Measurements from ENCODE around the gene CEP19. TPM values are rescaled to one million over a fixed set of nuclear protein-coding genes. Genes with fewer than 3 reads are reported as not detected.
A peak's percentile ranks its signal among the peaks of the same experiment; 100 is the strongest.

CEP19 gene
- polyA plus RNA-seq, 2 donors: 0.47 to 0.82 TPM

- Histone ChIP-seq H3K4me1 (ENCODE audit: control insufficient read depth in 2 of 2, insufficient read depth in 2 of 2, low read length in 1 of 2) (no peaks in the 10 kb centered on the region), H3K4me3 (ENCODE audit: low read depth in 1 of 2, low read length in 2 of 2) (no peak overlapping the region), H3K36me3 (ENCODE audit: control insufficient read depth in 2 of 2, insufficient read depth in 2 of 2, low read length in 1 of 2) (no peaks in the 10 kb centered on the region), H3K27me3 (ENCODE audit: control insufficient read depth in 1 of 2, insufficient read depth in 2 of 2, low read length in 2 of 2) (no peaks in the 10 kb centered on the region), H3K27ac (ENCODE audit: low read depth in 2 of 2, low read length in 1 of 2) (no peak overlapping the region), H3K9me3 (ENCODE audit: control insufficient read depth in 2 of 2, insufficient read depth in 1 of 2, low read depth in 1 of 2, low read length in 1 of 2) (no peaks in the 10 kb centered on the region)
- WGBS, 2 donors: 85% methylated on average over 3 of the region's 3 CpGs
Observed at GRCh38 chr3:196673632-196674031, 38.4 kb downstream of the CEP19 start.

- no peak overlapping the region for H3K27ac ChIP-seq (ENCODE audit: low read depth in 2 of 2, low read length in 1 of 2)
- peaks cover 0 to 3% of the 10 kb centered on the region in 2 donors for H3K4me1 ChIP-seq (ENCODE audit: control insufficient read depth in 2 of 2, insufficient read depth in 2 of 2, low read length in 1 of 2)
- no peaks in the 10 kb centered on the region for H3K36me3 ChIP-seq (ENCODE audit: control insufficient read depth in 2 of 2, insufficient read depth in 2 of 2, low read length in 1 of 2)
- no peaks in the 10 kb centered on the region for H3K27me3 ChIP-seq (ENCODE audit: control insufficient read depth in 1 of 2, insufficient read depth in 2 of 2, low read length in 2 of 2)
- no peaks in the 10 kb centered on the region for H3K9me3 ChIP-seq (ENCODE audit: control insufficient read depth in 2 of 2, insufficient read depth in 1 of 2, low read depth in 1 of 2, low read length in 1 of 2)
- no peak overlapping the region for H3K4me3 ChIP-seq (ENCODE audit: low read depth in 1 of 2, low read length in 2 of 2)
- 33 to 50% methylated on average over 6 of the region's 6 CpGs for WGBS, 2 donors
Observed at GRCh38 chr3:196670339-196670738, 41.7 kb downstream of the CEP19 start.

DNA sequence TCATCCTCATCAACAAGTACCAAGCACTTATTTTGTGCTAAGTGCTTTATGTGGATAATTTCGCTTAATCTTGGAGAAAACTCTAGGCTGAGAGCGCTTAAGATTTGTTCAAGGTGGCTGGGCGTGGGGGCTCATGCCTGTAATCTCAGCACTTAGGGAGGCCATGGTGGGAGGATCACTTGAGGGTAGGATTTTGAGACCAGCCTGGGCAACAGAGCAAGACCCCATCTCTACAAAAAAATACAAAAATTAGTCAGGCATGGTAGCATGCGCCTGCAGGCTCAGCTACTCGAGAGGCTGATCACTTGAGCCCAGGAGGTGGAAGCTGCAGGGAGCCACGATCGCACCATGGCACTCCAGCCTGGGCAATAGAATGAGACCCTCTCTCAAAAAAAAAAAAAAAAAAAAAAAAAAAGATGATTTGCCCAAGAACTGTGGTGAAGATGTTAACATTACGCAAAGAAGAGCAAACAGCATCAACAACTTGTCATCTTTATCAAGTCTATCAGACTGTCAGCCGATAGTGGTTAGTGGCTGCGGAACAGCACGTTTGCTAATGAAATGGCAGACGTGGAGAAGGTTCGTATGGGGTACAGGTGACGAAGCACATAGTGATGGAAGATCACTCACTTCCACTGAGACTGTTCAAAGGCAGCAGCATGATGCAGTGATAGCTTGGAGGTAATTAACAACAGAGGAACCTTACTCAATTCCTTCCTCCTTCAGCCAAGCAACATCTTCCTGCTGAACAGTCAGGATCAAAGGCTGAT is 44.8 kb downstream of the CEP19 start:
- H3K36me3 ChIP-seq (ENCODE audit: control insufficient read depth in 2 of 2, insufficient read depth in 2 of 2, low read length in 1 of 2): no peaks in the 10 kb centered on the region
- H3K4me3 ChIP-seq (ENCODE audit: low read depth in 1 of 2, low read length in 2 of 2): no peak overlapping the region
- H3K4me1 ChIP-seq (ENCODE audit: control insufficient read depth in 2 of 2, insufficient read depth in 2 of 2, low read length in 1 of 2): peaks cover 0 to 3% of the 10 kb centered on the region in 2 donors
- 88 to 91% methylated on average over 14 of the region's 14 CpGs for WGBS, 2 donors
- H3K27ac ChIP-seq (ENCODE audit: low read depth in 2 of 2, low read length in 1 of 2): no peak overlapping the region
- no peaks in the 10 kb centered on the region for H3K27me3 ChIP-seq (ENCODE audit: control insufficient read depth in 1 of 2, insufficient read depth in 2 of 2, low read length in 2 of 2)
- H3K9me3 ChIP-seq (ENCODE audit: control insufficient read depth in 2 of 2, insufficient read depth in 1 of 2, low read depth in 1 of 2, low read length in 1 of 2): no peaks in the 10 kb centered on the region

- Histone ChIP-seq H3K36me3 (ENCODE audit: control insufficient read depth in 2 of 2, insufficient read depth in 2 of 2, low read length in 1 of 2) (no peaks in the 10 kb centered on the region), H3K27ac (ENCODE audit: low read depth in 2 of 2, low read length in 1 of 2) (peak overlapping the region in 1 of 2 donors; percentile 8), H3K4me1 (ENCODE audit: control insufficient read depth in 2 of 2, insufficient read depth in 2 of 2, low read length in 1 of 2) (peaks cover 0 to 3% of the 10 kb centered on the region in 2 donors), H3K9me3 (ENCODE audit: control insufficient read depth in 2 of 2, insufficient read depth in 1 of 2, low read depth in 1 of 2, low read length in 1 of 2) (no peaks in the 10 kb centered on the region), H3K4me3 (ENCODE audit: low read depth in 1 of 2, low read length in 2 of 2) (no peak overlapping the region), H3K27me3 (ENCODE audit: control insufficient read depth in 1 of 2, insufficient read depth in 2 of 2, low read length in 2 of 2) (no peaks in the 10 kb centered on the region)
- 47 to 49% methylated on average over 23 of the region's 23 CpGs for WGBS, 2 donors
Observed at GRCh38 chr3:196666001-196666867, 45.8 kb downstream of the CEP19 start.

DNA sequence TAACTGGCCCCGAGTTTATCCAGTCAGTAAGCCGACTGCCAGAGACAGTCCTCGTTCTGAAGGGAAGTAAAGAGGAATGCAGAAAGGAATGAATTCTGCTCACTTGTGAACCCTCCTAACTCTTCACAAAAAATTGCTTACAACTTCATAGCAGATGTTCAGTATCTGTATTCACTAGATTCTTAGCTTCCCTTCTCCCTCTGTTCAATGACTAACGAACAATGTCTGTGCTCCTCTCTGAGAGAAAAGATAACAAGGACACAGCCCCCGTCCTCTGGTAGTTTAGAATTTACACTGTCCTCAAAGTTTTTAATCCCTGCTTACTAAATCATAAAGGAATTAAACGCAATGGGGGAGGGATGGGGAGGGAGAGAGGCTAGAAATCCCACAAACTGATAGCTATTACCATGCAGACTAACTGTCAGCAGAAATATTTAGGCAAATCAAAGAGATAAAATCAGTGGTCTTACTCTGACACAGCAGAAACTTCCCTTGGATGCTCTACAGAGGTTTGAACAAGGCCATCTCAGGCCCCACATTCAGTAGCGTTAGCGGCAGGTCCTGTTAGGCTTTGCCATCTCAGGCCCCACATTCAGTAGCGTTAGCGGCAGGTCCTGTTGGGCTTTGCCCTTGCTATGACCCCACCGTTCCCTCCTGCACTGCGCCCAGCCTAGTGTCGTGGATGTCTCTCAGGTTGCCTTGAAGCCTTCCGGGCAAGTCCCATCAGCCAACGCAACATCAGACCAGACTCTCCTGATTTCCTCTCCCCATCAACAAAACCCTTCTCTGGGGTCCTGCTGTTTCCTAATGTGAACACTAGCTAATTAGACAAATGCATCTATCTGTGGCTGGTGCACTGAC is 49.1 kb downstream of the CEP19 start:
- H3K4me3 ChIP-seq (ENCODE audit: low read depth in 1 of 2, low read length in 2 of 2): no peak overlapping the region
- WGBS, 2 donors: 70 to 71% methylated on average over 15 of the region's 15 CpGs
- no peaks in the 10 kb centered on the region for H3K27me3 ChIP-seq (ENCODE audit: control insufficient read depth in 1 of 2, insufficient read depth in 2 of 2, low read length in 2 of 2)
- H3K9me3 ChIP-seq (ENCODE audit: control insufficient read depth in 2 of 2, insufficient read depth in 1 of 2, low read depth in 1 of 2, low read length in 1 of 2): no peaks in the 10 kb centered on the region
- no peak overlapping the region for H3K27ac ChIP-seq (ENCODE audit: low read depth in 2 of 2, low read length in 1 of 2)
- H3K4me1 ChIP-seq (ENCODE audit: control insufficient read depth in 2 of 2, insufficient read depth in 2 of 2, low read length in 1 of 2): peaks cover 0 to 6% of the 10 kb centered on the region in 2 donors
- H3K36me3 ChIP-seq (ENCODE audit: control insufficient read depth in 2 of 2, insufficient read depth in 2 of 2, low read length in 1 of 2): peaks cover 0 to 7% of the 10 kb centered on the region in 2 donors

- Histone ChIP-seq H3K4me1 (ENCODE audit: control insufficient read depth in 2 of 2, insufficient read depth in 2 of 2, low read length in 1 of 2) (peaks cover 0 to 6% of the 10 kb centered on the region in 2 donors), H3K4me3 (ENCODE audit: low read depth in 1 of 2, low read length in 2 of 2) (no peak overlapping the region), H3K36me3 (ENCODE audit: control insufficient read depth in 2 of 2, insufficient read depth in 2 of 2, low read length in 1 of 2) (peaks cover 0 to 7% of the 10 kb centered on the region in 2 donors), H3K27me3 (ENCODE audit: control insufficient read depth in 1 of 2, insufficient read depth in 2 of 2, low read length in 2 of 2) (no peaks in the 10 kb centered on the region), H3K27ac (ENCODE audit: low read depth in 2 of 2, low read length in 1 of 2) (no peak overlapping the region), H3K9me3 (ENCODE audit: control insufficient read depth in 2 of 2, insufficient read depth in 1 of 2, low read depth in 1 of 2, low read length in 1 of 2) (no peaks in the 10 kb centered on the region)
- 70 to 90% methylated on average over 13 of the region's 13 CpGs for WGBS, 2 donors
Observed at GRCh38 chr3:196662033-196662432, 50.0 kb downstream of the CEP19 start.

DNA sequence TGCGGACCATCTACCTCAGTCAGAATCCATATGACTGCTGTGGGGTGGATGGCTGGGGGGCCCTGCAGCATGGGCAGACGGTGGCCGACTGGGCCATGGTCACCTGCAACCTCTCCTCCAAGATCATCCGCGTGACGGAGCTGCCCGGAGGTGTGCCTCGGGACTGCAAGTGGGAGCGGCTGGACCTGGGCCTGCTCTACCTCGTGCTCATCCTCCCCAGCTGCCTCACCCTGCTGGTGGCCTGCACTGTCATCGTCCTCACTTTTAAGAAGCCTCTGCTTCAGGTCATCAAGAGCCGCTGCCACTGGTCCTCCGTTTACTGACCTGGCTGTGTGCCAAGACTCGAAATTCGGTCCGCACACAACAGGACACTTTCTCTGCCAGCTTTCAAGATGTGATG is 50.6 kb downstream of the CEP19 start:
- H3K4me3 ChIP-seq (ENCODE audit: low read depth in 1 of 2, low read length in 2 of 2): no peak overlapping the region
- WGBS, 2 donors: 74 to 78% methylated on average over 16 of the region's 16 CpGs

GRCh38 chr3:196660381-196661166 is 51.5 kb downstream of the CEP19 start:
- WGBS, 2 donors: 54 to 58% methylated on average over 32 of the region's 32 CpGs
- H3K27ac ChIP-seq (ENCODE audit: low read depth in 2 of 2, low read length in 1 of 2): no peak overlapping the region
- H3K36me3 ChIP-seq (ENCODE audit: control insufficient read depth in 2 of 2, insufficient read depth in 2 of 2, low read length in 1 of 2): peaks cover 0 to 7% of the 10 kb centered on the region in 2 donors
- peaks cover 0 to 3% of the 10 kb centered on the region in 2 donors for H3K4me1 ChIP-seq (ENCODE audit: control insufficient read depth in 2 of 2, insufficient read depth in 2 of 2, low read length in 1 of 2)
- H3K27me3 ChIP-seq (ENCODE audit: control insufficient read depth in 1 of 2, insufficient read depth in 2 of 2, low read length in 2 of 2): no peaks in the 10 kb centered on the region
- H3K9me3 ChIP-seq (ENCODE audit: control insufficient read depth in 2 of 2, insufficient read depth in 1 of 2, low read depth in 1 of 2, low read length in 1 of 2): no peaks in the 10 kb centered on the region
- no peak overlapping the region for H3K4me3 ChIP-seq (ENCODE audit: low read depth in 1 of 2, low read length in 2 of 2)

More for the DNA sequence above, 50.6 kb downstream of the CEP19 start:
- Histone ChIP-seq H3K27me3 (ENCODE audit: control insufficient read depth in 1 of 2, insufficient read depth in 2 of 2, low read length in 2 of 2) (no peaks in the 10 kb centered on the region), H3K36me3 (ENCODE audit: control insufficient read depth in 2 of 2, insufficient read depth in 2 of 2, low read length in 1 of 2) (peaks cover 0 to 7% of the 10 kb centered on the region in 2 donors), H3K4me1 (ENCODE audit: control insufficient read depth in 2 of 2, insufficient read depth in 2 of 2, low read length in 1 of 2) (peaks cover 0 to 6% of the 10 kb centered on the region in 2 donors), H3K9me3 (ENCODE audit: control insufficient read depth in 2 of 2, insufficient read depth in 1 of 2, low read depth in 1 of 2, low read length in 1 of 2) (no peaks in the 10 kb centered on the region), H3K27ac (ENCODE audit: low read depth in 2 of 2, low read length in 1 of 2) (no peak overlapping the region)
